NCI-H526 treated with DMSO at 0.1 percent for 48 hours (cell line): Measurements from ENCODE around the gene CHD5.

Source experiments
- DNase-seq: peaks from one replicate; lab custom pipeline; 2025; lab: John Stamatoyannopoulos, UW

Gene CHD5

DNA sequence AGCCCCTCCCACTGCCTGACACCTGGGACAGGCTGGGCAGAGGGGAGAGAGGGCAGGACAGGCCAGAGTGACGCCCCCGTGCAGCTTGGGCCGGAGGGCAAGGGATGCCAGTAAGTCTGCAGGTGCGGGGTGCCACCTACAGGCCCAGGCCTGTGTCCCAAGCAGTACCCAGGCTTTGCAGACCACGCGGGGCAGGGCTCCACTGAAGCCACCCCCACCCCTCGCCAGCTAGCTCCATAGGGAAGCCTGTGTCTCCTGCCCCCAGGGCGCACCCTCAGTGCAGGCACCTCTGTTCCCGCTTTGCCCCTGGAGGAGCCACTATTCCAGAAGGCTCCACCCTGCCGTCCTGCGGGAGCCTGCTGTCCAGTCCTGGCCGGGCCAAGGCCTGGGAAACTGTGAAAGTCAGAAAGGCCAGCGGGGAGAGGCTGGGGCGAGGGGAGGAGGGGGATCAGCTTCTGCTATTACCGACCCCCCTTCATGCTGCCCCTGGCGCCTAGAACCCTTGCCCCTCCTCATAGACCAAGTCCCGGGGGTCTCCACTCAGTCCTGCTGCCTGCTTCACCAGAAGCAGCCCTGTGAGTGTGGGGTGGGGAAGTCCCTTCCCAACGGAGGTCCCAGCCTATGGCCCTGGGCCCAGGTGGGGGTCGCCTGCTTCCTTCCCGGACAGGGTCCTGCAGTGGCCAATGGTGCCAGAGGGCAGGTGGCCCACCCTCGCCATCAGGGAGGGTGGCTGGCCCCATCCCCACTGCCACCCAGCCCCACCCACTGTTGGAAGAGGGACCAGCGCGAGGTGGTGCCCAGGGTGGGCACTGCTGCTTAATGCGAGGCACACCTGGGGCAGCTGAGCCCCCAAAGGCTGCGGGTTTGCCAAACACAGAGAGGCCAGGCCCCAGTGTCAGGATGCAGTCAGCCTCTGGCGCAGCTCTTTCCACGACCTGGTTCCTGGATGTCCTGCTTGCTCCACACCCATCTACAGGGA is 80.0 kb downstream of the CHD5 start:
- no peak for DNase-seq

DNA sequence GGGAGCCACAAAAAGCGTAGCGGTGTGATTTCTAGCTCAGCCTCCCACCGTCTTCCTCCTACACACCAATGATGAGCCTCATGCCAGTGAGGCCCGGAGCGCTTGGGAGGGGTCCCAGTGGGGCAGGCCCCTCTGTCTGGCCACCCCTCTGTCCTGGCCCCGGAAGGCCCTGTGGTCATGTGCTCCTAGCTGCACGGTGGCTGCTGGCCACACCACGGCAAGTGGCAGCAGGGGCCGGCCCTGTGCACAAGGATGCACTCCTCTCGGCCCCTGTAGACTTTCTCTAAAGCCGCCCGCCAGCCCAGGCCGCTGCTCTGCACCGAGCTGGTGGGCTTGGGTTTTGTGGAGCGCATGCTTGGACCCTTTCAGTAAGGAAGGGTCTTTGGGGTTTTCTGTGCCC is 80.8 kb downstream of the CHD5 start:
- DNase-seq = no peak

DNA sequence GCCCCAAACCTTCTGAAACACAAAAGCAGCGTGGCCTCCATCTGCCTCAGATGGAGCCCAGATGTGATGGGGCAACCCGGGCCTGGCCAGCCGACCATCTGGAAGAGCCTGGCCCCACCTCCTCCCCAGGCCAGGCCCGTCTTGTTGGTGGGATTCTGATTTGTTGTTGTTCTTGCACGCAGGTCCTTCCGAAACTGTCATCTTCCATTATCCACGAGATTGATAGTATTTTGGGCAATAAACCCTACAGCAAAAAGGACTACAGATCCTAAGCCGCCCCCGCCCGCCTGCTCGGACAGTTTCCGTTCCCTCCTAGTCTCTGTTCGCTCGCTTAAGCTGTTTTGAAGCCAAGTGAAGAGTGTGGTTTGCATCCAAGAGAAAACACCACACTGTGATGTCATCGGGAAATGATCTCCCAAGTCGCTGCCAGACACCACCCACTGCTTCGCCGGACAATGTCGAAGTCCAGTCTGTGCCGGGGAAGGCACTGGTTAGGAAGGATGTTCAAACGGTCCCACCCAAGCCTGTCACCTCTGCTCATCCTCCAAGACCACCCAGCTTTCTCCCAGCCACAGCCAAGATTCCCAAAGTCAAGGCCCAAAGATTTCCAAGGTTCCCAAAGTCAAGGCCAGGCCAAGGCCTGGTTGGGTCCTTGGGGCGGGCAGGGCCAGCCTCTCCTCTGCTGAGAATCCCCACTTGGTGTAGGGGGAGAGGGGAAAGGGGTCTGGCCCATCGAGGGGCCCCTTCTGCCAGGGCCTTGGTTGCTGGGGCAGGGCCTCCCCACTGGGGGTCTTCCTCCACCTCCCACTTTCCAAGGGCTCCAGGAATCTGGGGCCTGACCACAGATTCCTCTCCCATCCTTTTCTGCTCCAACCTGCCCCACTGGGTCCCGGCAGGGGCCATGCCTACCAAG is 81.6 kb downstream of the CHD5 start:
- no peak for DNase-seq

DNA sequence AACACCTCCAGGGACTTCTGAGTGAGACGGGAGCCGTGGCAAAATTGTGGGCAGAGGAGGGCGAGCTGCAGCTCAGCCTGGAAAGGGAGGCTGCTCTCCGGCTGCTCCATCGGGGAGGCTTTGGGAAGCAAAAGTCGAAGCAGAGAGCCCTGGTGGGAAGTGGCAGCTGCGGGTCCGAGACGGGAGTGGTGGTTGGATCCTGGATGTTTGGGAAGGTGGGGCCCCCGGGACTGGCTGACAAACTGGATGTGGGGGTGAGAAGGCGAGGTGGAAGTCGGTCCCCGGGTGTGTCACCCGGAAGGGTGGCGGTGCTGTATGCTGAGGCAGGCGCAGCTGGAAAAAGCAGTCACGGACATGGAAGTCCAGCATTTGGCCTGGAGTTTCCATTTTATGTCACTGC is 82.3 kb downstream of the CHD5 start:
- DNase-seq = no peak

DNA sequence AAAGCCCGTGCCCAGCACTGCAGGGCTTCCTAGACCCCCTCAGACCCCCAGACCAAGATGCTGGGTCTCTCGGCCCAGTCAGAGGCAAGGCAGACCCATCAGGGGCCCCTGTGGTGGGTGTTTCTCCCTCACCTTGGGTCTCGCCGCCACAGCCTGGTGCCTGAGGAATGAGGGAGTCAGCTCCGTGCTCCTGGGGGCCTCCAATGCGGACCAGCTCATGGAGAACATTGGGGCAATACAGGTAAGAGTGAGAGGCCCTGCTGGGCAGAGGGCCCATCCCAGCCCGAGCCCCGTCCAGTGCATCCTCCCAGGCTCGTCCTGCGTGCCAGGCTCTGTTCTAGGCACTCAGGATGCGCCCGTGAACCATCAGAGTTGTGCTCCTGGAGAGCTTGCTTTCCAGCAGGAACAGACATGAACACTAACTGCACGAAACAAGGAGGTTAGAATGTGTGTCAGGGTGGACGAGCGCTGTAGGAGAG is 83.0 kb downstream of the CHD5 start:
- no peak for DNase-seq

DNA sequence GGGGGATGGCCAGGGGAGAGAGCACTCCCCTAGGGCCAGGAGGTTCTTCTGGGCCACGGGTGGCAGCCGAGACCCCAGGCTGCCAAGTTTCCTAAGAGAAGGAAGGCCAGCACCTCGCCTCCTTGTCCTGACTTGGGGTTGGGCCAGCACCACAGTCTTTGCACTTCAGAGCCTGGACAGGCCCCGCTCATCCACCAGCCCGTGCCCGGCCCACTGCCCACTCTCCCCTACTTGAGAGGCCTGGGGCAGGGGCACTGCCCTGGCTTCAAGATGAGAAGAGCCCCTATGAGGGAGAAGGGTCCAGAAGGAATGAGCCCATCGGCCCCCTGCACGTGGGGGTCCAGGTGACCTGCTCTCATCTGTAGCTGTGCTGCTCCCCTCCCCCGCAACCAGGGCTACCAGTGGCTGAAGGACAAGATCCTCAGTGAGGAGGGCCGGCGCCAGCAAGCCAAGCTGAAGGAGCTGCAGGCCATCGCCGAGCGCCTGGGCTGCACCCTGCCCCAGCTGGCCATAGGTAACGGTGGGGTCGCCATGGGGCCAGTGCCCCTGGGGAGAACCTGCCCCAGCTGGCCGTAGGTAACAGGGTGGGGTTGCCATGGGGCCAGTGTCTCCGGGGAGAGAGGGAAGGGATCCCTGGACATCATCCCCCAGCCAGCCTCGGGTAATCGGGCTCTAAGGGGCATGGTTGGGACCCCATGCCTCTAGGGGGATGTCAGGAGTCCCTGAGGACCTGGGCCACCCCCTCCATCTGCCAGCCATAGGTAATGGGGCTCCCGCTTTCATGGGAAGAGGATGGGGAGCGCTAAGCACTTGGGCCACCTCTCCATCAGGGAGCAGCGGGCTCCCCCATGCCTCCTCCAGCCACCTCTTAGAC is 83.6 kb downstream of the CHD5 start:
- DNase-seq = no peak

DNA sequence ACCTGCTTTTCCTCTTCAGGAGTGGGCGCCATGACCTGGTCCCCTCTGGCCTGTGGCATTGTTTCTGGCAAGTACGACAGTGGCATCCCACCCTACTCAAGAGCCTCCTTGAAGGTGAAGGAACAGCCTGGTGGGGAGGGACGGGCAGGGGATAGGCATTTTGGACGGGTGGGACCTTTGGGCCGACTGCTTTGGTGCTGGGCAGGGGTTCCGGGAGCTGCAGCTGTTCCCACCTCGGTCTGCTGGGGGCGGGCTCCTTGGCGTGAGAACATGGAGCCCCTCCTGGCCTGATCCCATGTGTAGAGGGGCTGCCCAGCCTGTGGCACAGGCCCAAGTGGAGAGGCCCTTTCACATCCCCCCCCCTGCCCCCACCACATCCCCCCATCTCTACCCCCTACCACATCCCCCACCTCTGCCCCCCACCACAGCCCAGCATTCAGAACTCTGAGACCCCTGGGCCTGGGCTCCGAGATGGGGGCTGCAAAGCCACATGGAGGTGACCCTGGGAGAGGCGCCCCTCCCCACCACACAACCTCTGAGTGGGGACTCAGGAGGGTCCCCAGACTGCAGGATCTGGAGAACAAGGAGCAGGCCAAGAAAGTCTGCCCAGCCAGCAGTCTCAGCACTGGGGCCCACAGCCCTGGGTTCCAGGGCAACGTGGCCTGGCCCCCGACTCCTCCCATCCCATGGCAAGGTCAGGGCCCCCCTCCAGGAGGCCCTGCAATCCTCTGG is 84.4 kb downstream of the CHD5 start:
- no peak for DNase-seq

DNA sequence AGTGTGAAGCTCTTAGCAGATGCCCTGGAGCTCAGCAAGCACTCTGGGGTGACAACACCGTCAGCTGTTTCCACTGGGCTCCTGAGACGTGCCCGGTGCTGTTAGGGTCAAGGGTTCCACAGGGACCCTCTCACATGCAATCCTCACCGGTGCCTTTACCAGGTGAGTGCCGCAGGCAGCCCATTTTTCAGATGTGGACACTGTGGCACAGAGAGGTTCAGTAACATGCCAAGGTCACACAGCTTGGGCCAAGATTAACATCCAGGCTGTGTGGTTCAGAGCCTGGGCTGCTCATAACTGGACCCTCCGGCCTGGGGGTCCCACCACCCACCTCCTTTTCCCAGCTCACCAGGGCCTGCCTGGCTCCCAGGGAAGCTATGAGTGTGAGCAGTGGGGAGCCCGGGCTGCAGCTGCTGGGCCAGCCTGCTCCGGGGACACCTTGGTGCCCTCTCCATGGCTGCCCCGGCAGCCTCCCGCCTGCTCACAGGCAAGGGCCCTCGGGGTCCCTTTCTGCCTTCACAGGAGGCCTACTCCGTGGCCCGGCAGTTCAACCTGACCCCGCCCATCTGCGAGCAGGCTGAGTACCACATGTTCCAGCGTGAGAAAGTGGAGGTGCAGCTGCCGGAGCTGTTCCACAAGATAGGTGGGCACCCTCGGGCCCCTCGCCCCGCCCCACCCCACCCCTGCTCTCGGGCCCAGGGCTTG is 85.2 kb downstream of the CHD5 start:
- DNase-seq = no peak

DNA sequence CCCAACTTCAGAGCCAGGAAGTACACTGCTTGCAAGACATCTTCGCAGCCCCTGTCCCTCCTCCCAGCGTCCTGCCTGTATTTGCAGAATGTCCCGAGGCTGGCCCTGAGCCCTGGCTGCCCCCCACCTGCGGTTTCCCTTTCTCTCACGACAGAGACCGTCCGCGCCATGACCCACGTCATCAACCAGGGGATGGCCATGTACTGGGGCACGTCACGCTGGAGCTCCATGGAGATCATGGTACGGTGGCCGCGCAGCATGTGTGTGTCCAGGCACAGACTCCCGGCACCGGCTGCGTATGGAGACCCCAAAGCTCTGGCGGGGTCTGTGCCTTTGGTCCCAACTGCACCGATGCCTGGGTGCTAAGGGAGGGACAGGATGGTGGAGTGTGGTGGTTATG is 85.9 kb downstream of the CHD5 start:
- no peak for DNase-seq

DNA sequence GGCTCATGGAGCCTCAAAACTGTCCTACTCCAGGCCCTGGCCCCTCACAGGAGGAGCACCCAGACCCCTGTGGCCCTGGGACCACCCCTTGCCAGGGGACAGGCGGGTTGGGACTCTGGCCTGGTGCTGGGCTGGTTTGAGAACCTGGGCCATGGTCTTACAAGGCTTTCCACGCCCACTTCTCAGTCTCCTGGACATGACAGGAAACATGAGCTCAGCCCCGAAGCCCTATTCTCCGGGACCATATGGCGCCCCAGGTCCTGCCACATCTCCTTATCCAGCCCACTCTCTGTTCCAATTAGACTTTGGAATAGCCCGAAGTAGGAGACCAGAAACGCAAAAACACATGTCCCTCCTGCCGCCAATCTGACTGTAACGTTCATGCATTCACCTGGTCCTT is 86.5 kb downstream of the CHD5 start:
- DNase-seq = no peak

DNA sequence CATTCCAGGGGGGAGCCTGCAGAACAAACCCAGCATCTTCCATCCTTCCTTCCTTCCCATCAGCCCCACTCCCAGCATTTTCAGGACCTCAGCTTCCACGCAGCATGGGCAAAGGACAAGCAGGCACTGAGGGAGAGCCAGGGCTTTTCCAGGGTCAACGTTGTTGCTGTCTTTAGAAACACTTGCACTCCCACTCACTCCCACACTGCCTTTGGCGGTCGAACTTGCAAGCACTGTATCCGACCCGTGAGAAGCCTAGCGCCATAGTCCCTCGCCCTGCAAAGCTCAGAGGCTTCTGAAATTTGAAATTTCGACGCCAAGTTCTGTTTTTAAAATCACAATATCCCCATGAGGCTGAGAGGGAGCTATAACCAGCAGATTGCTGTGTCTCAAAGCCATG is 87.0 kb downstream of the CHD5 start:
- no peak for DNase-seq

DNA sequence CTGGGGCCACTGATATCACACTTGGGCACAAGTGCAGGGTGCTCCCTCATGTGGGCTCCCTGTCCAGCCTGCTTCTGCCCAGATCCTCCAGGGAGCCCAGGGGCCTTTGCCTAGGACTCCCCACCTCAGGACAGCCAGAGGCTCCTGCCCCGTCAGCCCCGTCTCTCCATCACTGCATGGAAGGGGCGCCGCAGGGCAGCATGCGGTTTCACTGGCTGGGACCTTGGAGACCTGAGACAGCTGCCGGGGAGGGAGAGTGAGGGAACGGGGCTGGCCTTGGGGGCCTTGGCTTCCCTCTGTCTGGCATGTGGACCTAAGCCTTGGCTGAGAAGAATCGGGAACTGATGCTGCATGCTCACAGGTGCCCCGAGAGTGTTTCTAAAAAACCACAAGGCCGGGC is 87.9 kb downstream of the CHD5 start:
- DNase-seq = no peak

DNA sequence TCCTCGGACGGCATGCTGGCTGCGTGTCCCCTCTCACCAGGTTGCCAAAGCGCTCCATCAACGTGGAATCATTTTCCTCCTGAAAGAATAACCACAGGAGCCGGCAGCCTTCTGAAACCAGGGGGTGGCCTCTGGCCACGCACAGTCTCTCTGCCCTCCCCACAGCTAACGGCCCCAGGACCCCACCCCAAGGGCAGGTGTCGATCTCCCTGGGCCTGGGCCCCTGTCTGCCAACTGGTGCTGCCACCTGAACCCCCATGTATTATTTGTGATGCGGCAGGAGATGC is 88.4 kb downstream of the CHD5 start:
- DNase-seq = no peak

DNA sequence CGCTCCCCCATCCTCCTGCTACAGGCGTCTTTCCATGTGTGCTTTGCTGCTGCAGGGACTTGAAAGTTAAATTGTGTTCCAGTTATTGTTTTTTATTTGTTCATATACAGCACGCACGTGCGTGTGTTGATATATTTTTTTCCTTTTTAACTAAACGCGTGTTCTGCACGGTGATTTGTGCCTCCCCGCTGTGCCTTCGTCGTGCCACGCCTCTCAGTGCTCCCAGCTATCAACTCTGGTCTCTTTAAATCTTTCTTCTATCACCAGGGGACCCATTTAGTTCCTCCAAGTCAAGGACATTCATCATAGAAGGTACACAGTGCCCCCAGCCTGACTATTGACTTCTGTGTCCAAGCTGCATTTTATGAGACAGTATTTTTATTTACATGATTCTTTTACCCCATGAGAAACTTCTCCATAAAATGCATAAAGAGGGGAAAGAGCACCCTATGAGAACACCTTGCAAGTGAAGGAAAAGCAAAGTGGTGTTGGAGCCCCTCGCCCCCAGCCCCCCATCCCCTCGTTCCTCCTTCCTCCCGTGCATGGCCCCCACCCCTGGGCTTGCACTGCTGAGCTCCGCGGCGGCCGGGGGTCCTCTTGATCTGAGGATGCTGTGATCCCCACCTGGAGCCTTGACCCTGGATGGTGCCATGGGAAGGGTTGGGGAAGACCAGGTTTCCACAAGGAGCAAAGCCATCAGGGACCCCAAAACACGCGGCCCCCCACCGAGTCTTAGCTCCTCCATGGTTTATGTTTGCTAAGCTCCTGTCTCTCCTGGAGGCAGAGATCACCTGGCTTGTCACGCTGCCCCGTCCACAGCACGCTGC is 88.9 kb downstream of the CHD5 start:
- DNase-seq = no peak

DNA sequence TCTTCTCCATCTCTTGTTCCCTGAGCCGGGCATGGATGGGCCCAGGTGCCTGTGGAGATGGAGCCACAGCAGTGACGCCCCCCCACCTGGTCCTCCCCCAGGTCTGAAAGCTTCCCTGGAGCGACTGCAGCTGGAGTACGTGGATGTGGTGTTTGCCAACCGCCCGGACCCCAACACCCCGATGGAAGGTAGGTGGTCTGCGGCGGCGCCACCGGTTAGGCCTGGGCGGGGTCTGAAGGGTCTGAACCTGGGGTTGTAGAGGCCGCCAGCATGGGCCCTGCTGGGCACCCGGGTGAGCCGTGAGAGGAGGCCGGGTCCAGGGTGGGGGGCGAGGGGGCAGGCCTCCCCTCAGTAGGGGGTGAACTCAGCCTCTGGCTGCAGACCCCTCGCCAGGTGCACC is 89.8 kb downstream of the CHD5 start:
- no peak for DNase-seq

DNA sequence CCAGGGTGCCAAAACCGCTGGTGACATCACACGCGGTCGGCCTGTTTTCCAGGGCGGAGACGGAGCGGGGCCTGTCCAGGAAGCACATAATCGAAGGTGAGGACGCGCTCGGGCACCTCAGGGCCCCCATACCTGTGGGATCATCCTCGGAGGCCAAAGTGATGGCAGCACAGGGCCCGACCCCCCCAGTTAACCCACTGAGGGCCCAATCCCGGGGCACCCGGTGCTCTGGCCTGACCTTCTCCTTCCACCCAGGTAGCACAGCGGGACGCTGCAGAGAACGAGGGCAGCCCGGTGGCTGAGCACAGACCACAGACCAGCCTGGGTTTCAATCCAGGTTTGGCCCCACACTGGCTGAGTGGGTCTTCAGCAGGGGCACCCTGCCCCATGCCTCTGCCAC is 91.2 kb downstream of the CHD5 start:
- no peak for DNase-seq

DNA sequence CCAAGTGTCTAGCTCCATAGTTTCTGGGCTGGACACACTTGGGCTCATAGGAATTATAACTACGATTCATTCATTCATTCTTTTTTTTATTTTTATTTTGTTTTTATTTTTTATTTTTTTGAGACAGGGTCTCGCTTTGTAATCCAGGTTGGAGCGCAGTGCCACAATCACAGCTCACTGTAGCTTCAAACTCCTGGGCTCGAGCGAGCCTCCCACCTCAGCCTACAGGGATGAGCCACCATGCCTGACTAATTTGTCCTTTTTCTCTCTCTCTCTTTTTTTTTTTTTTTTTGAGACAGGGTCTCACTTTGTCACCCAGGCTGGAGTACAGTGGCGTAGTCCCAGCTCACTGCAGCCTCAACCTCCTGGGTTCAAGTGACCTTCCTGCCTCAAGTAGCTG is 92.2 kb downstream of the CHD5 start:
- DNase-seq = no peak

DNA sequence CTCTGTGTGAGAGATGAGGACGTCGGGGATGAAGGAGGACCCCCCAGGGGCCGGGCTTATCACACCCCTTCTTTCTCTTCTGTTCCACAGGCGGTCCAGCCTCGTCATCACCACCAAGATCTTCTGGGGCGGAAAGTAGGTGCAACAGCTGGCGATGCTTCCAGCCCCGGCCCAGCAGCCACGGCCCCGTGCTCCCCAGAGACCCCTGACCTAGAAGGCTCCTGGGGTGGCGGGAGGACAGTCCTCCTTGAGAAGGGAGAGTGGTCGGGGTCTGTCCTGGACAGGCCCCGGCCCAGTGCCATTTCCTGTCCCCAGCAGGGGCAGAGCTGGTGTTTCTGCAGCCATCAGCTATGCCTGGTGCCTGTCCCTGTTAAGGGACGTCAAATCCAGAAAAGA is 92.7 kb downstream of the CHD5 start:
- no peak for DNase-seq

DNA sequence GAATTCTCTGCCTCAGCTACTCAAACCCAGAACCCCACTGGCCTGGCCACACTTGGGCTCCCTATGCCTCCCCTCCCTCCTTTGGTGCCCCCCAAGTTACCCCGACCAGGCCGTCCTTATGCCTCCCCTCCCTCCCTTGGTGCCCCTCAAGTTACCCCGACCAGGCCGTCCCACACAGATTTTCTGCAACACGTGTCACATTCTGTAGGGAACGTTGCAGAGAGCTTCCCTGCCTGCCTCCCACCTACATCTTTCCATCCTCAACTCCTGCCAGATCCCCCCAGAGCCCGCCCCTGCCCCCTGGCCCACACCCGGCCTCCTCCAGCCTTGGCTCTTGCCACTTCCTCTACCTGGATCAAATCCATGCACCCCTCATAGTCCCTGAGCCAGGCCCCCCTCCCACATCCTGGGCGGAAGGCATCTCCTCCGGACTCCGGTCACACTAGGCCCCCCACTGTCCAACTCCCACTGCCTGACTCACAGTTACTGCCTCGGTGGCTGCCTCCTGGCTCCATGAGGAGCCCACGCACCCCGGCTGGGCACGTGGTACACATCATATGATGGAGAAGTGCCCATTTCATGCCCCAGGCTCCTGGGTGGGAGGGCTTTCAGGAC is 93.3 kb downstream of the CHD5 start:
- DNase-seq = no peak
